GM12864 (cell line): Measurements from ENCODE around the gene TRAPPC3.

Source experiments
- DNase-seq: peaks from one replicate; pipeline ENCODE4 v3.0.0-alpha.2; 2011; ENCODE audit warnings: low read depth
- H3K4me3 ChIP-seq: 2 replicates; pipeline ENCODE4 v1.5.1; 2011; ENCODE audit warnings: mild to moderate bottlenecking, low read depth, low read length, control low read depth
- TF ChIP-seq, protein P1 (sequence below): IDR thresholded peaks from 2 replicates; pipeline ENCODE4 v1.5.1; 2011; ENCODE audit warnings: low read depth, mild to moderate bottlenecking, moderate library complexity, low read length, control low read depth, inconsistent platforms; ENCODE audit errors: missing control alignments

TRAPPC3 gene

DNA sequence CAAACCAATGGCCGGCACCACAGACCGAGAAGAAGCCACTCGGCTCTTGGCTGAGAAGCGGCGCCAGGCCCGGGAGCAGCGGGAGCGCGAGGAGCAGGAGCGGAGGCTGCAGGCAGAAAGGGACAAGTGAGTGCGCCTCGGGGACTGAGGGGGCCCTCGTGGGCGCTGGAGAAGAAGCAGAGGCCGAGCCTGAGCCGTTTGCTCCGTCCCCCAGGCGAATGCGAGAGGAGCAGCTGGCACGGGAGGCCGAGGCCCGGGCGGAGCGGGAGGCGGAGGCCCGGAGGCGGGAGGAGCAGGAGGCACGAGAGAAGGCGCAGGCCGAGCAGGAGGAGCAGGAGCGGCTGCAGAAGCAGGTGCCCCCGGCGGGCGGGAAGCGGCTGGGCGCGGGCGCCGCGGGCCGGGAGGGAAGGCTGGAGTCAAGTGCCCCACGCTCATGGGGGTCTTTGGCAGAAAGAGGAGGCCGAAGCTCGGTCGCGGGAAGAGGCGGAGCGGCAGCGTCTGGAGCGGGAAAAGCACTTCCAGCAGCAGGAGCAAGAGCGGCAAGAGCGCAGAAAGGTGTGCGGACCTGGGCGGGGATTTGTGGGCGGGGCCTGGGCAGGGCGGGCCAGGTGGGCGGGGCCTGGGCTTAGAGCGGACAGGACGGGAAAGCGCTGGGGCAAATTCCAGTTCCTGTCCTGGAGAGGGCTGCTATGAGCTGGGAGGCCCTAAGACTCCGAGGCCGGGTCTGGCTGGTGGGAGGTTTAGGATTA is 29.4 kb upstream of the TRAPPC3 start:
- no peak for DNase-seq

GRCh38 chr1:36177589-36178431 is 28.5 kb upstream of the TRAPPC3 start:
- no peak overlapping the region for H3K4me3 ChIP-seq
- TF ChIP-seq, protein P1, sequence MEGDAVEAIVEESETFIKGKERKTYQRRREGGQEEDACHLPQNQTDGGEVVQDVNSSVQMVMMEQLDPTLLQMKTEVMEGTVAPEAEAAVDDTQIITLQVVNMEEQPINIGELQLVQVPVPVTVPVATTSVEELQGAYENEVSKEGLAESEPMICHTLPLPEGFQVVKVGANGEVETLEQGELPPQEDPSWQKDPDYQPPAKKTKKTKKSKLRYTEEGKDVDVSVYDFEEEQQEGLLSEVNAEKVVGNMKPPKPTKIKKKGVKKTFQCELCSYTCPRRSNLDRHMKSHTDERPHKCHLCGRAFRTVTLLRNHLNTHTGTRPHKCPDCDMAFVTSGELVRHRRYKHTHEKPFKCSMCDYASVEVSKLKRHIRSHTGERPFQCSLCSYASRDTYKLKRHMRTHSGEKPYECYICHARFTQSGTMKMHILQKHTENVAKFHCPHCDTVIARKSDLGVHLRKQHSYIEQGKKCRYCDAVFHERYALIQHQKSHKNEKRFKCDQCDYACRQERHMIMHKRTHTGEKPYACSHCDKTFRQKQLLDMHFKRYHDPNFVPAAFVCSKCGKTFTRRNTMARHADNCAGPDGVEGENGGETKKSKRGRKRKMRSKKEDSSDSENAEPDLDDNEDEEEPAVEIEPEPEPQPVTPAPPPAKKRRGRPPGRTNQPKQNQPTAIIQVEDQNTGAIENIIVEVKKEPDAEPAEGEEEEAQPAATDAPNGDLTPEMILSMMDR = no peak
- DNase-seq = no peak

More for the DNA sequence above, 29.4 kb upstream of the TRAPPC3 start:
- TF ChIP-seq, protein P1 = no peak
- H3K4me3 ChIP-seq = no peak overlapping the region

DNA sequence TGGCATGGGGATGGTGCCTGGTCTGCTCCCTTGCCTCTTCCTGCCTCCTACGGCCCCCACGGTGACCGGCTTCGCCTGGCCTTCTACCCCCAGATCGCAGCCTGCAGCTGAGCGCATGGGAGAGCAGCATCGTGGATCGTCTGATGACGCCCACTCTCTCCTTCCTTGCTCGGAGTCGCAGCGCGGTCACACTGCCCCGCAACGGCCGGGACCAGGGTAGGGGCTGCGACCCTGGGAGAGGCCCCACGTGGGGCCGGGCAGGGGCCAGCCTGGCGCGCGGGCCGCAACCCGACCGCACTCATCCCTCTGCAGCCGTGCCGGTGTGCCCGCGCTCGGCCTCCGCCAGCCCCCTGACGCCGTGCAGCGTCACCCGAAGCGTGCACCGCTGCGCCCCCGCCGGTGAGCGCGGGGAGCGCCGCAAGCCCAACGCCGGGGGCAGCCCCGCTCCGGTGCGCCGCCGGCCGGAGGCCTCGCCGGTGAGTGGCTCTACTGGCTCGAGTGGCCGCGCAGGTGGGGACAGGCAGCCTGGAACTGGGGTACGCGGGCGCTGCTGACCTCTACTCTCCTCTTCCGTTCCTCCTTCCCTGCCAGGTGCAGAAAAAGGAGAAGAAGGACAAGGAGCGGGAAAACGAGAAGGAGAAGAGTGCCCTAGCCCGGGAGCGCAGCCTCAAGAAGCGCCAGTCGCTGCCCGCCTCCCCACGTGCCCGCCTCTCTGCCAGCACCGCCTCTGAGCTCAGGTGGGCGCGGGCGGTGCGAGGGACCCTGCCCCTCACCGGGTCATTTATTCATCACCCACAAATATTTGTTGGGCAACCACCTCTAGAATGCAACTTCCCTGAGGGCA is 27.0 kb upstream of the TRAPPC3 start:
- no peak overlapping the region for H3K4me3 ChIP-seq
- TF ChIP-seq, protein P1 = no peak
- no peak for DNase-seq

- TF ChIP-seq, protein P1 = no peak
Measured at GRCh38 chr1:36175137-36176095, 26.1 kb upstream of the TRAPPC3 start.

DNA sequence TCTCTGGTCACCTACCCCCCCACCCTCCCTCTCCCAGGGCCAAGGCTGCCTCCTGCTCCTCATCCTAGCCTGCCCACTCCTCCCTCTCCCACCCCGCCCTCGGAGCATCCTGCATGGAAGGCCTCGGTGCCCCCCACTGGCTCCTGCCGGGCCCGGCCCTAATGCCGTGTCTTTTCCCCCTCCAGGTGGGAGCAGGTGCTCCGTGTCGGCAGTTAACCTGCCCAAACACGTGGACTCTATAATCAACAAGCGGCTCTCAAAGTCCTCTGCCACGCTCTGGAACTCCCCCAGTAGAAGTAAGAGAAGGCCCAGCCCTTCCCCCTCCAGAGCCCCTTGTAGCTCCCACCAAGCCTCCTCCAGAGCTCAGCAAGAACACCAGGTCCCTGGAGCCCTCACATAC is 25.4 kb upstream of the TRAPPC3 start:
- no peak overlapping the region for H3K4me3 ChIP-seq
- DNase-seq = no peak
- TF ChIP-seq, protein P1 = no peak

More at GRCh38 chr1:36175137-36176095, 26.1 kb upstream of the TRAPPC3 start:
- no peak overlapping the region for H3K4me3 ChIP-seq
- no peak for DNase-seq

DNA sequence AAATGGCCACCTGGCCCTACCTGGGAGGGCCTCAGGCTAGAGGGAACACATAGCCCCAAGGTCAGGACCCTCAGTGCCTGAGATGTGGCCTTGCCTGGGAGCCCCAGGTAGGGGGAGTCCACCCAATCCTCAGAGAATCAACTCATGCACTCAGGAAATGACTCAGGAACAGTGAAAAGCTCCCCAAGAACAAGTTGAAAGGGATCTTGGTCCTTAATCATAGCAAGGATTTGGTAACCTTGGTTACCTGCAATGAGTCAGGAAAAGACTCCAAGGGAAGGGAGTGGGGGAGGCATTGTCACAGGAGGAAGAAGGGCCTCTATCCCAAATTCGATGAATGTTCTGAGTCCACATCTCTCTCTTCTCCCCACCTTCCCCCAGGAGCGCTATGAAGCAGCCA is 23.7 kb upstream of the TRAPPC3 start:
- TF ChIP-seq, protein P1 = no peak
- no peak overlapping the region for H3K4me3 ChIP-seq

More for the DNA sequence above, 23.7 kb upstream of the TRAPPC3 start:
- no peak for DNase-seq
